Bronchial epithelial cell (primary cell): Measurements from ENCODE around the gene PKP1. TPM values are rescaled to one million over a fixed set of nuclear protein-coding genes. Genes with fewer than 3 reads are reported as not detected.

Experiments
- DNase-seq: peaks from one replicate; pipeline ENCODE4 v3.0.0-alpha.2; 2010; ENCODE audit warnings: low read depth
- FAIRE-seq: peaks from 2 replicates; lab custom pipeline; 2011; peaks lifted over from hg19 to GRCh38; lab: Jason Lieb, UNC
- H3K27me3 ChIP-seq: 2 replicates; pipeline ENCODE4 v1.5.1; 2011; ENCODE audit warnings: low read length; ENCODE audit not compliant: control insufficient read depth, insufficient read depth
- H3K36me3 ChIP-seq: 2 replicates; pipeline ENCODE4 v1.5.1; 2011; ENCODE audit warnings: low read length; ENCODE audit not compliant: control insufficient read depth, insufficient read depth
- H3K4me3 ChIP-seq: 2 replicates; pipeline ENCODE4 v1.5.1; 2011; ENCODE audit warnings: mild to moderate bottlenecking, low read depth, low read length, control low read depth
- CTCF ChIP-seq: IDR thresholded peaks from 2 replicates; pipeline ENCODE4 v1.5.1; 2011; ENCODE audit warnings: mild to moderate bottlenecking, moderate library complexity, low read length, control low read depth, inconsistent platforms; ENCODE audit not compliant: insufficient read depth, severe bottlenecking
- total RNA-seq: library from RNA; depleted of rRNA; stranded (reverse); fragments of >200 nt; gene quantifications from 2 replicates; pipeline ENCODE4 v1.2.1, GENCODE V29; 2014

The PKP1 gene
- total RNA-seq, 1 donor from 2014 or later = 117 TPM

- DNase-seq (peak; percentile 79), FAIRE-seq (peak; percentile 90)
- no peaks in the 10 kb centered on the region for H3K27me3 ChIP-seq
Observed at GRCh38 chr1:201335174-201335870, 52.0 kb downstream of the PKP1 start.

GRCh38 chr1:201335901-201336300, 52.6 kb downstream of the PKP1 start:
- H3K4me3 ChIP-seq = no peak overlapping the region
- FAIRE-seq = no peak
- no peak for TF ChIP-seq CTCF
- H3K36me3 ChIP-seq = no peaks in the 10 kb centered on the region
- no peak for DNase-seq
- no peaks in the 10 kb centered on the region for H3K27me3 ChIP-seq

More at GRCh38 chr1:201335174-201335870, 52.0 kb downstream of the PKP1 start:
- TF ChIP-seq CTCF = no peak
- H3K36me3 ChIP-seq = peaks cover under 1% of the 10 kb centered on the region
- H3K4me3 ChIP-seq = no peak overlapping the region

DNA sequence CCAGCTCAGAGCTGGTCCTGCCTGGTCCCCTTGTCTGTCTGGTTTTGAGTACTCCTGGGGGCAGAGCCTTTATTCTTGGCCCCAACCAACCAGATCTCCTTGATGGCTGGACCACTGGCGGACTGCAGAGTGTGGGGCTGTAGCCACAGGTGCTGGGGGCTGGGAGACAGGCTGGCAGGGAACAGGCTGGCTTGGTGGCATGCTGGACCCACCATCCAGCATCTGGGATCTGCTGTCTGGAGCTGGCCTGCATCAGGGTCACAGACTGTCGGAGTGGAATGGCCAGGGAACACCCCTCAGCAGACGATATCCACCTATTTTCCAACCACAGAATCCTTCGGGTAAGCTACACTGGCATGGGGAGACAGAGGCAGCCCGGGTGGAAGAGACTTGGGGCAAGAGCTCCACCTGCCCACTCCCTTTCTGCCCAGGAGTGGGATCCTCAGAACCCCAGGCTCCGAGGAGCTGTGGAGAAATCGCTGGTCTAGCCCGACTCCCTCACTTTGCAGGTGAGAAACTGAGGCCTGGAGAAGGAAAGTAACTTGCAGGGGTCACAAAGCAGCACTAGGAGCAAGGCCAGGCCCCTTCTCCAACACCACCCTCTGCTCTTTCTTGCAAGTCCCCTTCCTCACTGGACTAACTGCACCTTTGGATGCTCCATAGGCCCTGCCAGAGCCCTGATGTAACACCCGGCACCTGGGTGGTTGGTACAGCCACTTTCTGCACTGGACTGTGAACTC, 53.6 kb downstream of the PKP1 start:
- H3K36me3 ChIP-seq = no peaks in the 10 kb centered on the region
- DNase-seq = no peak
- no peak for TF ChIP-seq CTCF
- no peak for FAIRE-seq
- H3K27me3 ChIP-seq = no peaks in the 10 kb centered on the region
- no peak overlapping the region for H3K4me3 ChIP-seq

DNA sequence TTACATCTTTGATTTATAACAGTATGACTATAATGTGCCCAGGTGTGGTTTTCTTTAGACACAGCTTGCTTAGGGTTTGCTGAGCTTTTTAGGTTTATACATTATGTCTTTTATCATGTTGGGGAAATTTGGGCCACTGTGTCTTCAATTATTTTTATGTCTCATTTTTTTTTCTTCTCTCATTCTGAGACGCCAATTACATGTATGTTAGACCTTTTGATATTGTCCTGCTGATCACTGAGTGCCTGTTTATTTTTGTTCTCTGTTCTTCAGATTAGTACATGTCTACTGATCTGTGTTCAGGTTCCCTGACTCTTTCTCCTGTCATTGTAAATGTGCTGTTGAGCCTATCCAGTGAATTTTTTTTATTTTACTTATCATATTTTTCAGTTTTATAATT, 58.1 kb downstream of the PKP1 start:
- TF ChIP-seq CTCF = no peak
- no peaks in the 10 kb centered on the region for H3K27me3 ChIP-seq
- H3K4me3 ChIP-seq = no peak overlapping the region
- FAIRE-seq (no peak), DNase-seq (no peak)
- no peaks in the 10 kb centered on the region for H3K36me3 ChIP-seq

GRCh38 chr1:201344206-201345080, 61.1 kb downstream of the PKP1 start:
- DNase-seq (peak; percentile 31), FAIRE-seq (no peak)
- TF ChIP-seq CTCF = no peak
- Histone ChIP-seq H3K27me3 (no peaks in the 10 kb centered on the region), H3K4me3 (no peak overlapping the region), H3K36me3 (no peaks in the 10 kb centered on the region)
